IMR-90 (cell line): ENCODE results near the gene ARPC5. TPM values are rescaled to one million over a fixed set of nuclear protein-coding genes. Genes with fewer than 3 reads are reported as not detected.

ENCODE experiments used
- ATAC-seq: fragments of 200-7000 bp; cut with Tn5 transposase; 2 replicates; pipeline ENCODE4 v1.9.1; 2020; ENCODE audit warnings: low read depth, mild to moderate bottlenecking, moderate library complexity
- BruUV-seq: library from RNA; stranded (reverse); fragments of 400-500 nt; replicated peaks from 2 replicates; lab custom pipeline; 2021; lab: Mats Ljungman, UMichigan
- CTCF ChIA-PET: fragments of 300-600 bp; formaldehyde crosslinking; extraction: SDS; loops from one replicate; lab custom pipeline; 2021; ENCODE audit warnings: antibody characterized with exemption; lab: Yijun Ruan, JAX
- POLR2A ChIA-PET: fragments of 300-600 bp; sonication (Branson Sonifier 250); formaldehyde crosslinking; loops from one replicate; lab custom pipeline; 2022; ENCODE audit warnings: antibody characterized with exemption; ENCODE audit not compliant: unreplicated experiment; lab: Charles Lee
- DNase-seq: peaks from one replicate; pipeline ENCODE4 v3.0.0; 2013
- H2AFZ ChIP-seq: replicated peaks from 2 replicates; pipeline ENCODE3; 2013; ENCODE audit warnings: low read length, mild to moderate bottlenecking; ENCODE audit not compliant: poor library complexity
- H2AK5ac ChIP-seq: 2 replicates; pipeline ENCODE4 v1.6.1; 2013; ENCODE audit warnings: low read depth, low read length, inconsistent platforms
- H2AK9ac ChIP-seq: replicated peaks from 2 replicates; pipeline ENCODE3; 2013; ENCODE audit warnings: mild to moderate bottlenecking, low read depth, low read length, moderate library complexity; ENCODE audit not compliant: poor library complexity
- H2BK120ac ChIP-seq: 2 replicates; pipeline ENCODE4 v1.6.1; 2013; ENCODE audit warnings: low read depth, low read length, inconsistent platforms
- H2BK15ac ChIP-seq: 3 replicates; pipeline ENCODE4 v1.6.1; 2013; ENCODE audit warnings: low read depth, low read length, inconsistent platforms
- H2BK20ac ChIP-seq: 2 replicates; pipeline ENCODE4 v1.6.1; 2013; ENCODE audit warnings: low read depth, mild to moderate bottlenecking, inconsistent platforms, low read length, moderate library complexity
- H2BK5ac ChIP-seq: 2 replicates; pipeline ENCODE4 v1.6.1; 2013; ENCODE audit warnings: mild to moderate bottlenecking, low read depth, low read length, inconsistent platforms; ENCODE audit not compliant: poor library complexity, severe bottlenecking
- H3K14ac ChIP-seq: replicated peaks from 2 replicates; pipeline ENCODE4 v1.6.1; 2013; ENCODE audit warnings: low read depth, low read length, inconsistent platforms
- H3K18ac ChIP-seq: 2 replicates; pipeline ENCODE4 v1.6.1; 2013; ENCODE audit warnings: low read depth, low read length, control low read depth
- H3K23ac ChIP-seq: 2 replicates; pipeline ENCODE4 v1.6.1; 2013; ENCODE audit warnings: low read depth, low read length, inconsistent platforms
- H3K27ac ChIP-seq: 2 replicates; pipeline ENCODE4 v1.5.1; 2013; ENCODE audit warnings: mild to moderate bottlenecking, control low read depth, low read length; ENCODE audit not compliant: insufficient read depth
- H3K27me3 ChIP-seq: 2 replicates; pipeline ENCODE4 v1.6.1; 2013; ENCODE audit warnings: low read length; ENCODE audit not compliant: control insufficient read depth, insufficient read depth
- H3K36me3 ChIP-seq: 2 replicates; pipeline ENCODE4 v1.6.1; 2013; ENCODE audit warnings: low read length, mixed read lengths; ENCODE audit not compliant: control insufficient read depth, insufficient read depth
- H3K4ac ChIP-seq: 2 replicates; pipeline ENCODE4 v1.6.1; 2013; ENCODE audit warnings: low read depth, low read length, inconsistent platforms
- H3K4me1 ChIP-seq: 2 replicates; pipeline ENCODE4 v1.6.1; 2013; ENCODE audit warnings: low read length, mixed read lengths; ENCODE audit not compliant: control insufficient read depth, insufficient read depth
- H3K4me2 ChIP-seq: 2 replicates; pipeline ENCODE4 v1.6.1; 2013; ENCODE audit warnings: low read depth, mild to moderate bottlenecking, control low read depth, low read length, moderate library complexity
- H3K4me3 ChIP-seq: 2 replicates; pipeline ENCODE4 v1.5.1; 2013; ENCODE audit warnings: low read depth, mild to moderate bottlenecking, control low read depth, low read length, moderate library complexity; ENCODE audit not compliant: insufficient read depth
- H3K56ac ChIP-seq: 2 replicates; pipeline ENCODE4 v1.6.1; 2013; ENCODE audit warnings: low read length, inconsistent platforms; ENCODE audit not compliant: insufficient read depth; ENCODE audit errors: extremely low read depth
- H3K79me1 ChIP-seq, 2 experiments: 2 replicates each; pipeline ENCODE4 v1.6.1; 2013; ENCODE audit warnings: low read length in 2 of 2, inconsistent platforms in 1 of 2, low read depth in 1 of 2
- H3K9ac ChIP-seq: 2 replicates; pipeline ENCODE4 v1.6.1; 2013; ENCODE audit warnings: low read depth, low read length, control low read depth
- H3K9me1 ChIP-seq: 2 replicates; pipeline ENCODE4 v1.6.1; 2013; ENCODE audit warnings: low read length, inconsistent platforms; ENCODE audit not compliant: insufficient read depth
- H3K9me3 ChIP-seq: 2 replicates; pipeline ENCODE4 v1.6.1; 2013; ENCODE audit warnings: low read length; ENCODE audit not compliant: control insufficient read depth, insufficient read depth
- H4K20me1 ChIP-seq: 2 replicates; pipeline ENCODE4 v1.6.1; 2013; ENCODE audit warnings: low read length, inconsistent platforms; ENCODE audit not compliant: insufficient read depth
- H4K5ac ChIP-seq: 2 replicates; pipeline ENCODE4 v1.6.1; 2013; ENCODE audit warnings: mild to moderate bottlenecking, low read depth, low read length, control low read depth
- H4K8ac ChIP-seq, 2 experiments: 2 replicates each; pipeline ENCODE4 v1.6.1; 2013; ENCODE audit warnings: low read depth in 2 of 2, low read length in 2 of 2, control low read depth in 1 of 2, inconsistent platforms in 1 of 2
- H4K91ac ChIP-seq: 2 replicates; pipeline ENCODE4 v1.6.1; 2013; ENCODE audit warnings: low read depth, low read length, inconsistent platforms; ENCODE audit not compliant: insufficient read depth
- RAD21 ChIP-seq: IDR thresholded peaks from 2 replicates; pipeline ENCODE4 v1.6.1; 2012; ENCODE audit warnings: low read length, improper control_type of control experiment
- SMC3 ChIP-seq: fragments of 150-350 bp; IDR thresholded peaks from 2 replicates; pipeline ENCODE4 v1.6.1; 2016; ENCODE audit warnings: low read depth, mild to moderate bottlenecking, antibody characterized with exemption, low read length, moderate library complexity
- WGBS, 2 experiments: methylation state at CpG; one replicate each; pipeline versions ENCODE4 v1.1.5 to v1.1.7; 2013; ENCODE audit warnings: missing lambda C conversion rate in 2 of 2; ENCODE audit not compliant: insufficient read length in 1 of 2; ENCODE audit errors: extremely low coverage in 2 of 2; 5-methylcytosine and 5-hydroxymethylcytosine counted together
- dilution Hi-C: fragments of 300-500 bp; cut with HindIII; formaldehyde crosslinking; loops from one replicate; pipeline ENCODE4 v1.14.3; 2018; ENCODE audit warnings: low sequenced_read_pairs; ENCODE audit not compliant: unreplicated experiment
- in situ Hi-C: fragments of 300-500 bp; cut with MboI; formaldehyde crosslinking; loops from 3 replicates; pipeline ENCODE4 v1.14.3; 2019; ENCODE audit warnings: low sequenced_read_pairs, inconsistent platforms, mixed read lengths
- intact Hi-C: fragments of 100-400 bp; cut with micrococcal nuclease; formaldehyde crosslinking; loops from 2 replicates; pipeline ENCODE4 v1.10.0; 2022
- polyA plus RNA-seq, 3 experiments: library from polyadenylated mRNA; depleted of rRNA; stranded (reverse); fragments of >200 nt; gene quantifications; 2 replicates each; pipeline ENCODE4 v1.2.3, GENCODE V29; 2012; ENCODE audit warnings: low replicate concordance in 1 of 3
- total RNA-seq: library from RNA; depleted of rRNA; stranded (reverse); fragments of >200 nt; gene quantifications from 2 replicates; pipeline ENCODE4 v1.2.3, GENCODE V29; 2012

Gene ARPC5
- total and polyA plus RNA-seq, 2 of the 4 experiments (the other 2 are of a cell fraction): 132 to 212 TPM

DNA sequence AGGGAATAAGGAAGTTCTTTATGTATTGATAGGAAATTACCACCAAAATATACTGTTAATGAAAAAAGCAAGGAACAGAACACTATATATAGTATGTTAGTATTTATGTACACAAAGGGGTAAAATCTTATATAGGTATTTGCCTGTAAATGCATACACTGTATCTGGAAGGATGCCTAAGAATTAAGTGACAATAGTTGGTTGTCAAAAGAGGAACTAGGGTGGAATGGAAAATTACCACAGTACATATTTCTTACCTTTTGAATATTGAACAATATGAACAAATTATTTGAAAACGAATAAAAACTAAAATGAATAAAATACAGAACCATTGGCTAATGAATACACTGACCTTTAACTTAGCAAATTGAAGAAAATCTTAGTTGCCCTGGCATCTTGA, 13.6 kb downstream of the ARPC5 start:
- Histone ChIP-seq H3K4ac (no peak overlapping the region), H2BK5ac (no peak overlapping the region), H2BK20ac (no peak overlapping the region), H3K4me1 (no peaks in the 10 kb centered on the region), H4K5ac (no peak overlapping the region), H2AK5ac (no peak overlapping the region), H2BK120ac (no peak overlapping the region), H2AK9ac (no peak overlapping the region), H4K8ac (no peak overlapping the region), H4K91ac (no peak overlapping the region), H3K27ac (no peak overlapping the region), H2AFZ (no peak overlapping the region), H3K79me1 (peaks cover 0 to 18% of the 10 kb centered on the region in 2 experiments; a peak in 3 of 4 replicates), H3K4me2 (no peak overlapping the region), H3K9me1 (no peaks in the 10 kb centered on the region), H2BK15ac (no peak overlapping the region), H3K14ac (no peak overlapping the region), H3K9ac (no peak overlapping the region), H4K20me1 (peaks cover 11% of the 10 kb centered on the region), H3K23ac (no peak overlapping the region), H3K9me3 (no peaks in the 10 kb centered on the region), H3K27me3 (no peaks in the 10 kb centered on the region), H3K4me3 (no peak overlapping the region), H3K36me3 (peaks cover 5% of the 10 kb centered on the region), H3K56ac (no peak overlapping the region), H3K18ac (no peak overlapping the region)
- ChIA-PET CTCF (no interaction called here), POLR2A (interaction anchor here (0.5 kb wide), 1 partner anchor 402 kb away, joined by 3 read pairs; no protein-coding TSS in a partner anchor)
- dilution Hi-C loops (no loop called here), in situ Hi-C loops (loop anchor here (10.0 kb wide), 2 partner anchors 147 to 337 kb away; partner anchors contain the start of gene SMG7), intact Hi-C loops (loop anchor here (1.0 to 2.0 kb wide), 2 partner anchors 12 to 71 kb away; no protein-coding TSS in a partner anchor)
- ATAC-seq: no peak
- TF ChIP-seq RAD21 (no peak), SMC3 (no peak)
- BruUV-seq: no TSS peak
- WGBS, 2 experiments: no CpG with 5 or more reads among the region's 1 CpG
- DNase-seq: no peak
